Liver (tissue), 9 donors: ENCODE data around the gene NDST1. TPM values are rescaled to one million over a fixed set of nuclear protein-coding genes. Genes with fewer than 3 reads are reported as not detected.

ENCODE experiments used
- DNase-seq: peaks from one replicate; pipeline ENCODE4 v3.0.0-alpha.2; 2017; ENCODE audit warnings: low spot score
- H3K27ac ChIP-seq, 2 donors: one replicate each; pipeline ENCODE4 v1.7.0; 2013; ENCODE audit warnings: inconsistent platforms in 2 of 2, low read length in 2 of 2, control low read depth in 1 of 2, low read depth in 1 of 2, mild to moderate bottlenecking in 1 of 2
- H3K27me3 ChIP-seq, 4 donors: one replicate each; pipeline versions ENCODE4 v1.6.1 to v1.7.0; 2013; ENCODE audit warnings: low read length in 3 of 4, inconsistent platforms in 1 of 4, mild to moderate bottlenecking in 1 of 4, moderate library complexity in 1 of 4; ENCODE audit not compliant: control insufficient read depth in 4 of 4, insufficient read depth in 4 of 4
- H3K36me3 ChIP-seq, 4 donors: one replicate each; pipeline versions ENCODE4 v1.6.1 to v1.7.0; 2013; ENCODE audit warnings: low read length in 3 of 4, mild to moderate bottlenecking in 3 of 4, low read depth in 1 of 4, moderate library complexity in 1 of 4; ENCODE audit not compliant: control insufficient read depth in 4 of 4, insufficient read depth in 3 of 4
- H3K4me1 ChIP-seq, 4 donors: one replicate each; pipeline versions ENCODE4 v1.6.1 to v1.7.0; 2013; ENCODE audit warnings: low read length in 3 of 4, mild to moderate bottlenecking in 3 of 4, moderate library complexity in 1 of 4; ENCODE audit not compliant: control insufficient read depth in 4 of 4, insufficient read depth in 4 of 4
- H3K4me3 ChIP-seq, 3 donors: one replicate each; pipeline versions ENCODE4 v1.6.1 to v1.7.0; 2013; ENCODE audit warnings: low read length in 3 of 3, control low read depth in 1 of 3, low read depth in 1 of 3, mild to moderate bottlenecking in 1 of 3
- H3K9ac ChIP-seq, 2 donors: one replicate each; pipeline ENCODE4 v1.7.0; 2013; ENCODE audit warnings: low read length in 2 of 2, mild to moderate bottlenecking in 2 of 2, moderate library complexity in 2 of 2, control low read depth in 1 of 2, low read depth in 1 of 2
- H3K9me3 ChIP-seq, 4 donors: one replicate each; pipeline versions ENCODE4 v1.6.1 to v1.7.0; 2013; ENCODE audit warnings: low read length in 3 of 4; ENCODE audit not compliant: control insufficient read depth in 4 of 4
- EGR1 ChIP-seq, 2 donors: IDR thresholded peaks; 2 replicates each; pipeline ENCODE4 v1.6.1; 2016 to 2018; ENCODE audit warnings: antibody characterized with exemption in 2 of 2, low read depth in 2 of 2
- FOXA2 ChIP-seq: IDR thresholded peaks from 2 replicates; pipeline ENCODE4 v1.6.1; 2016; ENCODE audit warnings: antibody characterized with exemption
- HNF4A ChIP-seq, 2 donors: conservative IDR thresholded peaks; 2 replicates each; pipeline ENCODE4 v1.6.1; 2016; ENCODE audit warnings: antibody characterized with exemption in 2 of 2, mild to moderate bottlenecking in 2 of 2
- HNF4G ChIP-seq: IDR thresholded peaks from 2 replicates; pipeline ENCODE4 v1.6.1; 2016; ENCODE audit warnings: antibody characterized with exemption
- JUND ChIP-seq, 2 donors: IDR thresholded peaks; 2 replicates each; pipeline ENCODE4 v1.6.1; 2016; ENCODE audit warnings: antibody characterized with exemption in 2 of 2
- NR2F2 ChIP-seq: IDR thresholded peaks from 2 replicates; pipeline ENCODE4 v1.6.1; 2016; ENCODE audit warnings: antibody characterized with exemption
- RXRA ChIP-seq, 2 donors: IDR thresholded peaks; 2 replicates each; pipeline ENCODE4 v1.6.1; 2017 to 2018; ENCODE audit warnings: antibody characterized with exemption in 2 of 2, mild to moderate bottlenecking in 1 of 2
- SP1 ChIP-seq: IDR thresholded peaks from 2 replicates; pipeline ENCODE4 v1.6.1; 2018; ENCODE audit warnings: antibody characterized with exemption, mild to moderate bottlenecking
- TAF1 ChIP-seq: conservative IDR thresholded peaks from 2 replicates; pipeline ENCODE4 v1.6.1; 2016; ENCODE audit warnings: antibody characterized with exemption, mild to moderate bottlenecking
- YY1 ChIP-seq: IDR thresholded peaks from 2 replicates; pipeline ENCODE4 v1.6.1; 2016; ENCODE audit warnings: antibody characterized with exemption, mild to moderate bottlenecking
- WGBS: extraction: QIAGEN DNeasy Blood & Tissue Kit; methylation state at CpG from one replicate; pipeline ENCODE4 v1.1.7; 2013; 5-methylcytosine and 5-hydroxymethylcytosine counted together
- polyA plus RNA-seq, 2 donors: library from polyadenylated mRNA; stranded (reverse) in 1 of 2; unstranded in 1 of 2; fragments of 200-250 nt in 1 of 2; fragments of >200 nt in 1 of 2; fragmentation: Nextera tagmentation in 1 of 2; extraction: Ambion mirVana in 1 of 2; gene quantifications; one replicate each; pipeline versions ENCODE4 v1.2.1 to v1.2.3, GENCODE V29; 2013 to 2015
- total RNA-seq, 2 donors: library from RNA; depleted of rRNA; stranded (reverse); fragments of >200 nt; gene quantifications; one replicate each; pipeline ENCODE4 v1.2.3, GENCODE V29; 2014
- TF ChIP-seq, protein P1 (sequence below): IDR thresholded peaks from 2 replicates; pipeline ENCODE4 v1.6.1; 2016; ENCODE audit warnings: antibody characterized with exemption
- TF ChIP-seq, protein P2 (sequence below): IDR thresholded peaks from 2 replicates; pipeline ENCODE4 v1.6.1; 2016; ENCODE audit warnings: antibody characterized with exemption
- TF ChIP-seq, protein P3 (sequence below): fragments of 150-350 bp; IDR thresholded peaks from 2 replicates; pipeline ENCODE4 v1.5.1; 2017; ENCODE audit warnings: improper control_type of control experiment, low read depth, low read length; ENCODE audit not compliant: missing input control
- TF ChIP-seq, protein P4 (sequence below): IDR thresholded peaks from 2 replicates; pipeline ENCODE4 v1.6.1; 2016; ENCODE audit warnings: antibody characterized with exemption
- TF ChIP-seq, protein P5 (sequence below): IDR thresholded peaks from 2 replicates; pipeline ENCODE4 v1.6.1; 2016; ENCODE audit warnings: antibody characterized with exemption, mild to moderate bottlenecking
- donor health status: healthy.
- donor health status: healthy.
- donor health status: healthy.
- donor health status: healthy.
- donor health status: healthy.

Gene NDST1
- total and polyA plus RNA-seq, 4 donors = 10.3 to 103 (median 39.0) TPM

DNA sequence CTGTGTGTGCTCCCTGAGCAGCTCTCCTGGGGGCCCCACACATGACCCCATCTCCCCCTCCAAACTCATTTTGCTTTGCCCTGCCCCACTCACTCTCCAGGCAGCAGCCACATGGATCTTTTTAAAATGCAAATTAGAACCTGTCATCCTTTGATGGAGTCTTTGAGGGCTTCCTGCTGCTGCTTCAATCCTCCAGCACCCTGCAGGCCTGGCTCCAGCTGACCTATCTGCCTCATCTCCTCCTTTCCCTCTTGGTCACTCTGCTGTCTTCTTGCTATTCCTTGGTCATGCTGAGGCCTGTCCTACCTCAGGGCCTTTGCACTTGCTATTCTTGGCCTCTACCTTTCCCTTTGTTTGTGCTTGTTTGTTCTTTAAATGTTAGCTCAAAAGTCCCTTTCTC, 17.9 kb downstream of the NDST1 start:
- TF ChIP-seq TAF1 (no peak), YY1 (no peak), RXRA (IDR thresholded peaks at IDR 0.05) (no peak), SP1 (no peak), EGR1 (IDR thresholded peaks at IDR 0.05; ENCODE audit: low read depth in 2 of 2) (no peak)
- TF ChIP-seq, protein P1, sequence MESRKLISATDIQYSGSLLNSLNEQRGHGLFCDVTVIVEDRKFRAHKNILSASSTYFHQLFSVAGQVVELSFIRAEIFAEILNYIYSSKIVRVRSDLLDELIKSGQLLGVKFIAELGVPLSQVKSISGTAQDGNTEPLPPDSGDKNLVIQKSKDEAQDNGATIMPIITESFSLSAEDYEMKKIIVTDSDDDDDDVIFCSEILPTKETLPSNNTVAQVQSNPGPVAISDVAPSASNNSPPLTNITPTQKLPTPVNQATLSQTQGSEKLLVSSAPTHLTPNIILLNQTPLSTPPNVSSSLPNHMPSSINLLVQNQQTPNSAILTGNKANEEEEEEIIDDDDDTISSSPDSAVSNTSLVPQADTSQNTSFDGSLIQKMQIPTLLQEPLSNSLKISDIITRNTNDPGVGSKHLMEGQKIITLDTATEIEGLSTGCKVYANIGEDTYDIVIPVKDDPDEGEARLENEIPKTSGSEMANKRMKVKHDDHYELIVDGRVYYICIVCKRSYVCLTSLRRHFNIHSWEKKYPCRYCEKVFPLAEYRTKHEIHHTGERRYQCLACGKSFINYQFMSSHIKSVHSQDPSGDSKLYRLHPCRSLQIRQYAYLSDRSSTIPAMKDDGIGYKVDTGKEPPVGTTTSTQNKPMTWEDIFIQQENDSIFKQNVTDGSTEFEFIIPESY = no peak
- TF ChIP-seq, protein P2, sequence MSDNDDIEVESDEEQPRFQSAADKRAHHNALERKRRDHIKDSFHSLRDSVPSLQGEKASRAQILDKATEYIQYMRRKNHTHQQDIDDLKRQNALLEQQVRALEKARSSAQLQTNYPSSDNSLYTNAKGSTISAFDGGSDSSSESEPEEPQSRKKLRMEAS = no peak
- no peak overlapping the region for H3K9ac ChIP-seq
- H3K27me3 ChIP-seq = no peaks in the 10 kb centered on the region
- peaks cover 11 to 27% (median 16%) of the 10 kb centered on the region in 4 donors for H3K36me3 ChIP-seq
- H3K9me3 ChIP-seq = no peaks in the 10 kb centered on the region
- DNase-seq = no peak
- peak overlapping the region; percentile 78 to 90 for H3K27ac ChIP-seq
- H3K4me1 ChIP-seq = peaks cover 31 to 82% (median 63%) of the 10 kb centered on the region in 4 donors
- H3K4me3 ChIP-seq = no peak overlapping the region

DNA sequence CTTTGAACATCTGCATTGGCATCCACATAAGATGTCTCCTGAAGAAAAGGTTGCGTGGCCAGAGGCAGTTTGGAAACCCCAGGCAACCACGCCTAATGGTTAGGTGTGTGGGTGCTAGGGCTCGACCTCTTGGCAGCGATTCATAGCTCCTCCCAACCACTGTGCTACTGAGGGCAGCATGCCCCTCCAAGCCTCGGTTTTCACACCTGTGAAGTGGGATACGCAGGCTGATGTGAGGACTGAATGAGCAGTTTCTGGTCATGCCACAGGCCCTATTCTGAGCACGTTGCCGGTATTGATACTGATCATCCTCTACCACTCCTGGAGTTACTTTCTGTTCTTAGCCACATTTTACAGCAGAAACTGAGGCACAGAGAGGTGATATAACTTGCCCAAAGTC, 19.1 kb downstream of the NDST1 start:
- WGBS = 77% methylated on average over 8 of the region's 8 CpGs
- TF ChIP-seq HNF4G (no peak), RXRA (IDR thresholded peaks at IDR 0.05) (no peak), NR2F2 (no peak), YY1 (no peak), SP1 (no peak), TAF1 (no peak), HNF4A (conservative IDR thresholded peaks at IDR 0.05) (no peak), FOXA2 (no peak), JUND (IDR thresholded peaks at IDR 0.05) (no peak), EGR1 (IDR thresholded peaks at IDR 0.05; ENCODE audit: low read depth in 2 of 2) (no peak)
- TF ChIP-seq, protein P3, sequence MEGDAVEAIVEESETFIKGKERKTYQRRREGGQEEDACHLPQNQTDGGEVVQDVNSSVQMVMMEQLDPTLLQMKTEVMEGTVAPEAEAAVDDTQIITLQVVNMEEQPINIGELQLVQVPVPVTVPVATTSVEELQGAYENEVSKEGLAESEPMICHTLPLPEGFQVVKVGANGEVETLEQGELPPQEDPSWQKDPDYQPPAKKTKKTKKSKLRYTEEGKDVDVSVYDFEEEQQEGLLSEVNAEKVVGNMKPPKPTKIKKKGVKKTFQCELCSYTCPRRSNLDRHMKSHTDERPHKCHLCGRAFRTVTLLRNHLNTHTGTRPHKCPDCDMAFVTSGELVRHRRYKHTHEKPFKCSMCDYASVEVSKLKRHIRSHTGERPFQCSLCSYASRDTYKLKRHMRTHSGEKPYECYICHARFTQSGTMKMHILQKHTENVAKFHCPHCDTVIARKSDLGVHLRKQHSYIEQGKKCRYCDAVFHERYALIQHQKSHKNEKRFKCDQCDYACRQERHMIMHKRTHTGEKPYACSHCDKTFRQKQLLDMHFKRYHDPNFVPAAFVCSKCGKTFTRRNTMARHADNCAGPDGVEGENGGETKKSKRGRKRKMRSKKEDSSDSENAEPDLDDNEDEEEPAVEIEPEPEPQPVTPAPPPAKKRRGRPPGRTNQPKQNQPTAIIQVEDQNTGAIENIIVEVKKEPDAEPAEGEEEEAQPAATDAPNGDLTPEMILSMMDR = no peak
- TF ChIP-seq, protein P4, sequence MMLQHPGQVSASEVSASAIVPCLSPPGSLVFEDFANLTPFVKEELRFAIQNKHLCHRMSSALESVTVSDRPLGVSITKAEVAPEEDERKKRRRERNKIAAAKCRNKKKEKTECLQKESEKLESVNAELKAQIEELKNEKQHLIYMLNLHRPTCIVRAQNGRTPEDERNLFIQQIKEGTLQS = no peak
- TF ChIP-seq, protein P5, sequence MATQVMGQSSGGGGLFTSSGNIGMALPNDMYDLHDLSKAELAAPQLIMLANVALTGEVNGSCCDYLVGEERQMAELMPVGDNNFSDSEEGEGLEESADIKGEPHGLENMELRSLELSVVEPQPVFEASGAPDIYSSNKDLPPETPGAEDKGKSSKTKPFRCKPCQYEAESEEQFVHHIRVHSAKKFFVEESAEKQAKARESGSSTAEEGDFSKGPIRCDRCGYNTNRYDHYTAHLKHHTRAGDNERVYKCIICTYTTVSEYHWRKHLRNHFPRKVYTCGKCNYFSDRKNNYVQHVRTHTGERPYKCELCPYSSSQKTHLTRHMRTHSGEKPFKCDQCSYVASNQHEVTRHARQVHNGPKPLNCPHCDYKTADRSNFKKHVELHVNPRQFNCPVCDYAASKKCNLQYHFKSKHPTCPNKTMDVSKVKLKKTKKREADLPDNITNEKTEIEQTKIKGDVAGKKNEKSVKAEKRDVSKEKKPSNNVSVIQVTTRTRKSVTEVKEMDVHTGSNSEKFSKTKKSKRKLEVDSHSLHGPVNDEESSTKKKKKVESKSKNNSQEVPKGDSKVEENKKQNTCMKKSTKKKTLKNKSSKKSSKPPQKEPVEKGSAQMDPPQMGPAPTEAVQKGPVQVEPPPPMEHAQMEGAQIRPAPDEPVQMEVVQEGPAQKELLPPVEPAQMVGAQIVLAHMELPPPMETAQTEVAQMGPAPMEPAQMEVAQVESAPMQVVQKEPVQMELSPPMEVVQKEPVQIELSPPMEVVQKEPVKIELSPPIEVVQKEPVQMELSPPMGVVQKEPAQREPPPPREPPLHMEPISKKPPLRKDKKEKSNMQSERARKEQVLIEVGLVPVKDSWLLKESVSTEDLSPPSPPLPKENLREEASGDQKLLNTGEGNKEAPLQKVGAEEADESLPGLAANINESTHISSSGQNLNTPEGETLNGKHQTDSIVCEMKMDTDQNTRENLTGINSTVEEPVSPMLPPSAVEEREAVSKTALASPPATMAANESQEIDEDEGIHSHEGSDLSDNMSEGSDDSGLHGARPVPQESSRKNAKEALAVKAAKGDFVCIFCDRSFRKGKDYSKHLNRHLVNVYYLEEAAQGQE = no peak
- TF ChIP-seq, protein P2 = no peak
- Histone ChIP-seq H3K9me3 (no peaks in the 10 kb centered on the region), H3K27ac (peak overlapping the region; percentile 5 to 19), H3K4me1 (peaks cover 21 to 72% (median 50%) of the 10 kb centered on the region in 4 donors), H3K4me3 (no peak overlapping the region), H3K9ac (no peak overlapping the region), H3K27me3 (no peaks in the 10 kb centered on the region), H3K36me3 (peaks cover 6 to 34% (median 18%) of the 10 kb centered on the region in 4 donors)
- no peak for DNase-seq
